PC-9 (cell line): ENCODE data around the gene INTS11.

Experiments
- EZH2 ChIP-seq: fragments of 200-600 bp; sonication (generic); IDR thresholded peaks from 2 replicates; pipeline ENCODE4 v1.8.0; 2017; ENCODE audit warnings: antibody characterized with exemption, low read depth
- TF ChIP-seq, protein P1 (sequence below): fragments of 200-600 bp; sonication (generic); conservative IDR thresholded peaks from 2 replicates; pipeline ENCODE4 v1.6.1; 2017; ENCODE audit warnings: mixed run types, antibody characterized with exemption, mild to moderate bottlenecking, moderate library complexity

DNA sequence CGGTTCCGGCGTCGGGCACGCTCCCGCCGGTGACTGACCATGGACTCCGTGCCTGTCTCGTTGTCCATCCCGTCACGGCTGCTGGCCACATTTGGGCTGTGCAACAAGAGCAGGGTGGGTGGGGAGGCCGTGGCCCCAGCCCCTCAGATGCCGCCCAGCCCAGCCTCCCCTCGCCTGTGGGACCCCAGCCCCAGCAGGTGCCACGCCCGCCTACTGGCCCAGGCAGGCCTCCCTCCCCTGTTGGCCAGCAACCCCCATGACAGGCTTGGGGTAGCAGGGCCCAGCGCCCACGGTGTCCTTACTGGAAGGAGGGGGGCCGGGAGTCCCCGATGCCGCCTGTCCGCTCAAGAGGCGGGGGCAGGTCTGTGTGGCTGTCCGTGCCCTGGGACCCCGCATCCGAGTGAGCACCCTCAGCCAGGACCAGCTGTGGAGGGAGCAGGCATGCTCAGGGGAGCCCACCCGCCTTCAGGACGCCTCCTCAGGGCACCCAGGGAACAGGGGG, 17.7 kb upstream of the INTS11 start:
- TF ChIP-seq EZH2: no peak
- TF ChIP-seq, protein P1, sequence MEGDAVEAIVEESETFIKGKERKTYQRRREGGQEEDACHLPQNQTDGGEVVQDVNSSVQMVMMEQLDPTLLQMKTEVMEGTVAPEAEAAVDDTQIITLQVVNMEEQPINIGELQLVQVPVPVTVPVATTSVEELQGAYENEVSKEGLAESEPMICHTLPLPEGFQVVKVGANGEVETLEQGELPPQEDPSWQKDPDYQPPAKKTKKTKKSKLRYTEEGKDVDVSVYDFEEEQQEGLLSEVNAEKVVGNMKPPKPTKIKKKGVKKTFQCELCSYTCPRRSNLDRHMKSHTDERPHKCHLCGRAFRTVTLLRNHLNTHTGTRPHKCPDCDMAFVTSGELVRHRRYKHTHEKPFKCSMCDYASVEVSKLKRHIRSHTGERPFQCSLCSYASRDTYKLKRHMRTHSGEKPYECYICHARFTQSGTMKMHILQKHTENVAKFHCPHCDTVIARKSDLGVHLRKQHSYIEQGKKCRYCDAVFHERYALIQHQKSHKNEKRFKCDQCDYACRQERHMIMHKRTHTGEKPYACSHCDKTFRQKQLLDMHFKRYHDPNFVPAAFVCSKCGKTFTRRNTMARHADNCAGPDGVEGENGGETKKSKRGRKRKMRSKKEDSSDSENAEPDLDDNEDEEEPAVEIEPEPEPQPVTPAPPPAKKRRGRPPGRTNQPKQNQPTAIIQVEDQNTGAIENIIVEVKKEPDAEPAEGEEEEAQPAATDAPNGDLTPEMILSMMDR: no peak
